Liver (tissue), 9 donors: ENCODE measurements around the gene PLAC8. TPM values are rescaled to one million over a fixed set of nuclear protein-coding genes. Genes with fewer than 3 reads are reported as not detected.

Experiments
- DNase-seq: peaks from one replicate; pipeline ENCODE4 v3.0.0-alpha.2; 2017; ENCODE audit warnings: low spot score
- H3K27ac ChIP-seq, 2 donors: one replicate each; pipeline ENCODE4 v1.7.0; 2013; ENCODE audit warnings: inconsistent platforms in 2 of 2, low read length in 2 of 2, control low read depth in 1 of 2, low read depth in 1 of 2, mild to moderate bottlenecking in 1 of 2
- H3K27me3 ChIP-seq, 4 donors: one replicate each; pipeline versions ENCODE4 v1.6.1 to v1.7.0; 2013; ENCODE audit warnings: low read length in 3 of 4, inconsistent platforms in 1 of 4, mild to moderate bottlenecking in 1 of 4, moderate library complexity in 1 of 4; ENCODE audit not compliant: control insufficient read depth in 4 of 4, insufficient read depth in 4 of 4
- H3K36me3 ChIP-seq, 4 donors: one replicate each; pipeline versions ENCODE4 v1.6.1 to v1.7.0; 2013; ENCODE audit warnings: low read length in 3 of 4, mild to moderate bottlenecking in 3 of 4, low read depth in 1 of 4, moderate library complexity in 1 of 4; ENCODE audit not compliant: control insufficient read depth in 4 of 4, insufficient read depth in 3 of 4
- H3K4me1 ChIP-seq, 4 donors: one replicate each; pipeline versions ENCODE4 v1.6.1 to v1.7.0; 2013; ENCODE audit warnings: low read length in 3 of 4, mild to moderate bottlenecking in 3 of 4, moderate library complexity in 1 of 4; ENCODE audit not compliant: control insufficient read depth in 4 of 4, insufficient read depth in 4 of 4
- H3K4me3 ChIP-seq, 3 donors: one replicate each; pipeline versions ENCODE4 v1.6.1 to v1.7.0; 2013; ENCODE audit warnings: low read length in 3 of 3, control low read depth in 1 of 3, low read depth in 1 of 3, mild to moderate bottlenecking in 1 of 3
- H3K9ac ChIP-seq, 2 donors: one replicate each; pipeline ENCODE4 v1.7.0; 2013; ENCODE audit warnings: low read length in 2 of 2, mild to moderate bottlenecking in 2 of 2, moderate library complexity in 2 of 2, control low read depth in 1 of 2, low read depth in 1 of 2
- H3K9me3 ChIP-seq, 4 donors: one replicate each; pipeline versions ENCODE4 v1.6.1 to v1.7.0; 2013; ENCODE audit warnings: low read length in 3 of 4; ENCODE audit not compliant: control insufficient read depth in 4 of 4
- ATF3 ChIP-seq: IDR thresholded peaks from 2 replicates; pipeline ENCODE4 v1.6.1; 2016; ENCODE audit warnings: antibody characterized with exemption
- CTCF ChIP-seq: fragments of 150-350 bp; IDR thresholded peaks from 2 replicates; pipeline ENCODE4 v1.5.1; 2017; ENCODE audit warnings: improper control_type of control experiment, low read depth, low read length; ENCODE audit not compliant: missing input control
- EGR1 ChIP-seq, 2 donors: IDR thresholded peaks; 2 replicates each; pipeline ENCODE4 v1.6.1; 2016 to 2018; ENCODE audit warnings: antibody characterized with exemption in 2 of 2, low read depth in 2 of 2
- FOXA1 ChIP-seq: IDR thresholded peaks from 2 replicates; pipeline ENCODE4 v1.6.1; 2016; ENCODE audit warnings: antibody characterized with exemption
- FOXA2 ChIP-seq: IDR thresholded peaks from 2 replicates; pipeline ENCODE4 v1.6.1; 2016; ENCODE audit warnings: antibody characterized with exemption
- GABPA ChIP-seq, 2 donors: IDR thresholded peaks in 1 of 2; conservative IDR thresholded peaks in 1 of 2; 2 replicates each; pipeline ENCODE4 v1.6.1; 2016; ENCODE audit warnings: antibody characterized with exemption in 2 of 2, mild to moderate bottlenecking in 1 of 2, moderate library complexity in 1 of 2
- HNF4A ChIP-seq, 2 donors: conservative IDR thresholded peaks; 2 replicates each; pipeline ENCODE4 v1.6.1; 2016; ENCODE audit warnings: antibody characterized with exemption in 2 of 2, mild to moderate bottlenecking in 2 of 2
- HNF4G ChIP-seq: IDR thresholded peaks from 2 replicates; pipeline ENCODE4 v1.6.1; 2016; ENCODE audit warnings: antibody characterized with exemption
- JUND ChIP-seq, 2 donors: IDR thresholded peaks; 2 replicates each; pipeline ENCODE4 v1.6.1; 2016; ENCODE audit warnings: antibody characterized with exemption in 2 of 2
- MAX ChIP-seq: IDR thresholded peaks from 2 replicates; pipeline ENCODE4 v1.6.1; 2016; ENCODE audit warnings: antibody characterized with exemption
- NR2F2 ChIP-seq: IDR thresholded peaks from 2 replicates; pipeline ENCODE4 v1.6.1; 2016; ENCODE audit warnings: antibody characterized with exemption
- RAD21 ChIP-seq, 2 donors: IDR thresholded peaks; 2 replicates each; pipeline ENCODE4 v1.6.1; 2016; ENCODE audit warnings: antibody characterized with exemption in 2 of 2, mild to moderate bottlenecking in 2 of 2
- RXRA ChIP-seq, 2 donors: IDR thresholded peaks; 2 replicates each; pipeline ENCODE4 v1.6.1; 2017 to 2018; ENCODE audit warnings: antibody characterized with exemption in 2 of 2, mild to moderate bottlenecking in 1 of 2
- SP1 ChIP-seq: IDR thresholded peaks from 2 replicates; pipeline ENCODE4 v1.6.1; 2018; ENCODE audit warnings: antibody characterized with exemption, mild to moderate bottlenecking
- TAF1 ChIP-seq: conservative IDR thresholded peaks from 2 replicates; pipeline ENCODE4 v1.6.1; 2016; ENCODE audit warnings: antibody characterized with exemption, mild to moderate bottlenecking
- YY1 ChIP-seq: IDR thresholded peaks from 2 replicates; pipeline ENCODE4 v1.6.1; 2016; ENCODE audit warnings: antibody characterized with exemption, mild to moderate bottlenecking
- ZBTB33 ChIP-seq: IDR thresholded peaks from 2 replicates; pipeline ENCODE4 v1.6.1; 2016; ENCODE audit warnings: antibody characterized with exemption
- WGBS: extraction: QIAGEN DNeasy Blood & Tissue Kit; methylation state at CpG from one replicate; pipeline ENCODE4 v1.1.7; 2013; 5-methylcytosine and 5-hydroxymethylcytosine counted together
- polyA plus RNA-seq, 2 donors: library from polyadenylated mRNA; stranded (reverse) in 1 of 2; unstranded in 1 of 2; fragments of 200-250 nt in 1 of 2; fragments of >200 nt in 1 of 2; fragmentation: Nextera tagmentation in 1 of 2; extraction: Ambion mirVana in 1 of 2; gene quantifications; one replicate each; pipeline versions ENCODE4 v1.2.1 to v1.2.3, GENCODE V29; 2013 to 2015
- total RNA-seq, 2 donors: library from RNA; depleted of rRNA; stranded (reverse); fragments of >200 nt; gene quantifications; one replicate each; pipeline ENCODE4 v1.2.3, GENCODE V29; 2014
- TF ChIP-seq, protein P1 (sequence below): IDR thresholded peaks from 2 replicates; pipeline ENCODE4 v1.6.1; 2016; ENCODE audit warnings: antibody characterized with exemption, mild to moderate bottlenecking
- donor health status: healthy.
- donor health status: healthy.
- donor health status: healthy.
- donor health status: healthy.
- donor health status: healthy.

Gene PLAC8
- total and polyA plus RNA-seq, 4 donors = 8.1 to 63.2 (median 14.2) TPM

- WGBS = 66% methylated on average over 11 of the region's 11 CpGs
- Histone ChIP-seq H3K9ac (no peak overlapping the region), H3K27ac (peak overlapping the region in 1 of 2 donors; percentile 10), H3K9me3 (no peaks in the 10 kb centered on the region), H3K27me3 (no peaks in the 10 kb centered on the region), H3K36me3 (no peaks in the 10 kb centered on the region), H3K4me1 (no peaks in the 10 kb centered on the region), H3K4me3 (no peak overlapping the region)
- no peak for DNase-seq
- TF ChIP-seq SP1 = no peak
- TF ChIP-seq ZBTB33 = no peak
- no peak for TF ChIP-seq ATF3
- TF ChIP-seq HNF4G = no peak
- no peak for TF ChIP-seq CTCF
- peak in 1 of 2 donors; percentile 19 for TF ChIP-seq RXRA (IDR thresholded peaks at IDR 0.05)
- no peak for TF ChIP-seq EGR1 (IDR thresholded peaks at IDR 0.05; ENCODE audit: low read depth in 2 of 2)
- TF ChIP-seq NR2F2 = peak; percentile 45
- TF ChIP-seq RAD21 (IDR thresholded peaks at IDR 0.05) = no peak
- no peak for TF ChIP-seq GABPA (IDR thresholded peaks at IDR 0.05 in 1 of 2, conservative IDR thresholded peaks at IDR 0.05 in 1 of 2)
- TF ChIP-seq YY1 = no peak
- TF ChIP-seq, protein P1, sequence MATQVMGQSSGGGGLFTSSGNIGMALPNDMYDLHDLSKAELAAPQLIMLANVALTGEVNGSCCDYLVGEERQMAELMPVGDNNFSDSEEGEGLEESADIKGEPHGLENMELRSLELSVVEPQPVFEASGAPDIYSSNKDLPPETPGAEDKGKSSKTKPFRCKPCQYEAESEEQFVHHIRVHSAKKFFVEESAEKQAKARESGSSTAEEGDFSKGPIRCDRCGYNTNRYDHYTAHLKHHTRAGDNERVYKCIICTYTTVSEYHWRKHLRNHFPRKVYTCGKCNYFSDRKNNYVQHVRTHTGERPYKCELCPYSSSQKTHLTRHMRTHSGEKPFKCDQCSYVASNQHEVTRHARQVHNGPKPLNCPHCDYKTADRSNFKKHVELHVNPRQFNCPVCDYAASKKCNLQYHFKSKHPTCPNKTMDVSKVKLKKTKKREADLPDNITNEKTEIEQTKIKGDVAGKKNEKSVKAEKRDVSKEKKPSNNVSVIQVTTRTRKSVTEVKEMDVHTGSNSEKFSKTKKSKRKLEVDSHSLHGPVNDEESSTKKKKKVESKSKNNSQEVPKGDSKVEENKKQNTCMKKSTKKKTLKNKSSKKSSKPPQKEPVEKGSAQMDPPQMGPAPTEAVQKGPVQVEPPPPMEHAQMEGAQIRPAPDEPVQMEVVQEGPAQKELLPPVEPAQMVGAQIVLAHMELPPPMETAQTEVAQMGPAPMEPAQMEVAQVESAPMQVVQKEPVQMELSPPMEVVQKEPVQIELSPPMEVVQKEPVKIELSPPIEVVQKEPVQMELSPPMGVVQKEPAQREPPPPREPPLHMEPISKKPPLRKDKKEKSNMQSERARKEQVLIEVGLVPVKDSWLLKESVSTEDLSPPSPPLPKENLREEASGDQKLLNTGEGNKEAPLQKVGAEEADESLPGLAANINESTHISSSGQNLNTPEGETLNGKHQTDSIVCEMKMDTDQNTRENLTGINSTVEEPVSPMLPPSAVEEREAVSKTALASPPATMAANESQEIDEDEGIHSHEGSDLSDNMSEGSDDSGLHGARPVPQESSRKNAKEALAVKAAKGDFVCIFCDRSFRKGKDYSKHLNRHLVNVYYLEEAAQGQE = no peak
These were observed 35.5 kb upstream of the PLAC8 start for GRCh38 chr4:83149865-83150652.

DNA sequence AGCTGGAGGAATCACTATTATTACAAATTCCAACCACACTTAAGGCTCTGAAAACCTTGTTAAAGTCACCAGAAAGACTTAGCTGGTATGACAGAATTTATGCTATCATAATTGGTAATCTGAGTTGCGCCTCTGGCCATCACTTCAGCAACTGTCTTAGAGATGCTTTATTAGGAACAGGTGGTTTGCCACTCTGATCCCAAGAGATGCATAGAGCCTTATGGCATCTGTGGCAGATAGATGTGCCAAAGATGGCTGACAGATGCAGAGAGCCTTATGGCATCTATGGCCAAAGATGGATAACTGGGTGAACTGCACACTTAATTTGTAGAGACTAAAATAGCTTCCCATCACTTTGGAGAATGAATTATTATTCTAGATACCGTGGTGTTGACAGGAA is 32.3 kb upstream of the PLAC8 start:
- Histone ChIP-seq H3K9ac (no peak overlapping the region), H3K27me3 (no peaks in the 10 kb centered on the region), H3K4me1 (no peaks in the 10 kb centered on the region), H3K9me3 (no peaks in the 10 kb centered on the region), H3K27ac (no peak overlapping the region), H3K36me3 (no peaks in the 10 kb centered on the region), H3K4me3 (no peak overlapping the region)
- DNase-seq = no peak
- WGBS = 93% methylated on average over 2 of the region's 2 CpGs
- TF ChIP-seq TAF1 = no peak
- no peak for TF ChIP-seq FOXA2
- TF ChIP-seq CTCF = no peak
- no peak for TF ChIP-seq ATF3
- no peak for TF ChIP-seq HNF4G
- TF ChIP-seq NR2F2 = no peak
- TF ChIP-seq SP1 = no peak
- no peak for TF ChIP-seq FOXA1
- TF ChIP-seq RAD21 (IDR thresholded peaks at IDR 0.05) = no peak
- no peak for TF ChIP-seq HNF4A (conservative IDR thresholded peaks at IDR 0.05)
- TF ChIP-seq RXRA (IDR thresholded peaks at IDR 0.05) = no peak
- TF ChIP-seq JUND (IDR thresholded peaks at IDR 0.05) = no peak
- no peak for TF ChIP-seq EGR1 (IDR thresholded peaks at IDR 0.05; ENCODE audit: low read depth in 2 of 2)
- TF ChIP-seq ZBTB33 = no peak
- TF ChIP-seq YY1 = no peak
- TF ChIP-seq GABPA (IDR thresholded peaks at IDR 0.05 in 1 of 2, conservative IDR thresholded peaks at IDR 0.05 in 1 of 2) = no peak
- TF ChIP-seq MAX = no peak
